Muscle of arm (tissue), 12 donors: ENCODE measurements around the gene SLC25A19. TPM values are rescaled to one million over a fixed set of nuclear protein-coding genes. Genes with fewer than 3 reads are reported as not detected.

Source experiments
- polyA plus RNA-seq, 12 donors: library from polyadenylated mRNA; unstranded; fragments of 120-200 nt; gene quantifications; one replicate each; pipeline ENCODE4 v1.2.1, GENCODE V29; 2013; ENCODE audit not compliant: insufficient read length in 12 of 12

SLC25A19 gene
- polyA plus RNA-seq, 12 donors = 4.1 to 7.5 (median 5.8) TPM; not detected in 2

Other genes with a start within 250 kb of the SLC25A19 start
- 100 to 1,000 TPM in 11 of 12 donors, not detected in 1; 181 to 277 (median 254) TPM for gene ATP5PD, start 242.5 kb downstream of the SLC25A19 start, polyA plus RNA-seq
- 10 to 100 TPM in 11 of 12 donors, not detected in 1; 10.5 to 23.8 (median 22.4) TPM for gene KCTD2, start 242.2 kb downstream of the SLC25A19 start, polyA plus RNA-seq
- gene SLC16A5, start 201.5 kb downstream of the SLC25A19 start, polyA plus RNA-seq = 10 to 100 TPM in 2 of 12 donors, 1 to 10 TPM in 8, not detected in 2; 5.3 to 17.4 (median 8.1) TPM
- 1 to 10 TPM in 11 of 12 donors, not detected in 1; 5.0 to 8.4 (median 6.7) TPM for gene ARMC7, start 179.5 kb downstream of the SLC25A19 start, polyA plus RNA-seq
- 10 to 100 TPM in 11 of 12 donors, not detected in 1; 27.9 to 72.5 (median 37.0) TPM for gene NT5C, start 157.7 kb downstream of the SLC25A19 start, polyA plus RNA-seq
- 100 to 1,000 TPM in 11 of 12 donors, not detected in 1; 156 to 369 (median 296) TPM for gene JPT1, start 134.9 kb downstream of the SLC25A19 start, polyA plus RNA-seq
- gene SUMO2, start 106.5 kb downstream of the SLC25A19 start, polyA plus RNA-seq = 100 to 1,000 TPM in 11 of 12 donors, not detected in 1; 315 to 505 (median 392) TPM
- 10 to 100 TPM in 11 of 12 donors, not detected in 1; 26.4 to 66.3 (median 43.9) TPM for gene NUP85, start 83.8 kb downstream of the SLC25A19 start, polyA plus RNA-seq
- gene GGA3, start 27.8 kb downstream of the SLC25A19 start, polyA plus RNA-seq = 10 to 100 TPM in 11 of 12 donors, not detected in 1; 27.8 to 68.7 (median 37.4) TPM
- gene MRPS7, start 27.6 kb downstream of the SLC25A19 start, polyA plus RNA-seq = 10 to 100 TPM in 11 of 12 donors, not detected in 1; 34.6 to 65.3 (median 57.7) TPM
- gene MIF4GD, start 18.2 kb downstream of the SLC25A19 start, polyA plus RNA-seq = 10 to 100 TPM in 9 of 12 donors, 1 to 10 TPM in 2, not detected in 1; 9.3 to 14.9 (median 12.2) TPM
- gene GRB2, start 116.2 kb upstream of the SLC25A19 start, polyA plus RNA-seq = 100 to 1,000 TPM; 114 to 448 (median 175) TPM
- 10 to 100 TPM in 11 of 12 donors, not detected in 1; 43.9 to 87.2 (median 57.4) TPM for gene TMEM94, start 167.2 kb upstream of the SLC25A19 start, polyA plus RNA-seq
- gene CASKIN2, start 226.1 kb upstream of the SLC25A19 start, polyA plus RNA-seq = 10 to 100 TPM in 11 of 12 donors, not detected in 1; 17.0 to 65.2 (median 20.7) TPM
- gene TSEN54, start 227.1 kb upstream of the SLC25A19 start, polyA plus RNA-seq = 10 to 100 TPM in 11 of 12 donors, not detected in 1; 18.0 to 28.5 (median 20.9) TPM
- gene LLGL2, start 236.3 kb upstream of the SLC25A19 start, polyA plus RNA-seq = 10 to 100 TPM in 2 of 12 donors, 1 to 10 TPM in 9, not detected in 1; 2.1 to 58.8 (median 5.4) TPM